ENCODE results near the gene RPL37A.

- TF ChIP-seq CTCF (IDR thresholded peaks at IDR 0.05; ENCODE audit: low read length) (no peak), EZH2 (optimal IDR thresholded peaks at IDR 0.05; ENCODE audit: low read depth, low read length) (no peak)
Observed at GRCh38 chr2:216504376-216504762, 5.7 kb downstream of the RPL37A start.

Data from MM.1S (cell line).